Fibroblast of lung (primary cell): ENCODE measurements around the gene CC2D2A.

ENCODE experiments used
- EZH2 ChIP-seq: IDR thresholded peaks from 2 replicates; pipeline ENCODE4 v1.5.1; 2012; ENCODE audit warnings: low read length, control low read depth, mild to moderate bottlenecking; ENCODE audit errors: missing control alignments
- TF ChIP-seq, protein P1 (sequence below), 2 donors: IDR thresholded peaks in 1 of 2; conservative IDR thresholded peaks in 1 of 2; 1 replicate in 1 of 2; 2 replicates in 1 of 2; pipeline ENCODE4 v1.5.1; 2011 to 2012; ENCODE audit warnings: low read length in 2 of 2, control low read depth in 1 of 2, inconsistent platforms in 1 of 2, low read depth in 1 of 2, mild to moderate bottlenecking in 1 of 2

DNA sequence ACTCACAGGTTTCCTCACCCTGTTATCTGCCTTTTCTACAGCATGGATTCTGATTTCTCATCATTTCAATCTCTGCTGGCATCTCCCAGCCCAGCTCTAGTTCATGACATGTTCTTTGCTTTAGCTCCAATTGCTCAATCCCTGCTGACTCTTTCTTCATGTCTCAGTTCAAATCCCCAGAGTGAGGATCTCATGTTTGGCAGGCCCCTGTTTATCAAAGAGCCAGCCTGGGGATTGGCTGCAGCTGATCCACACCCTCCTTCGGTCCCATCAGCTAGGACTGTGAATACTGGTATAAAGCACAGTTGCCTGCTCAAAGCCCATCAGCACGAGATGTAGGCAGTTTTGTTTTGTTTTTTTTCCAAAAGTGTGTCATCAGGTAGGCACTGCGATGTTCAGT, 14.4 kb upstream of the CC2D2A start:
- no peak for TF ChIP-seq EZH2
- TF ChIP-seq, protein P1, sequence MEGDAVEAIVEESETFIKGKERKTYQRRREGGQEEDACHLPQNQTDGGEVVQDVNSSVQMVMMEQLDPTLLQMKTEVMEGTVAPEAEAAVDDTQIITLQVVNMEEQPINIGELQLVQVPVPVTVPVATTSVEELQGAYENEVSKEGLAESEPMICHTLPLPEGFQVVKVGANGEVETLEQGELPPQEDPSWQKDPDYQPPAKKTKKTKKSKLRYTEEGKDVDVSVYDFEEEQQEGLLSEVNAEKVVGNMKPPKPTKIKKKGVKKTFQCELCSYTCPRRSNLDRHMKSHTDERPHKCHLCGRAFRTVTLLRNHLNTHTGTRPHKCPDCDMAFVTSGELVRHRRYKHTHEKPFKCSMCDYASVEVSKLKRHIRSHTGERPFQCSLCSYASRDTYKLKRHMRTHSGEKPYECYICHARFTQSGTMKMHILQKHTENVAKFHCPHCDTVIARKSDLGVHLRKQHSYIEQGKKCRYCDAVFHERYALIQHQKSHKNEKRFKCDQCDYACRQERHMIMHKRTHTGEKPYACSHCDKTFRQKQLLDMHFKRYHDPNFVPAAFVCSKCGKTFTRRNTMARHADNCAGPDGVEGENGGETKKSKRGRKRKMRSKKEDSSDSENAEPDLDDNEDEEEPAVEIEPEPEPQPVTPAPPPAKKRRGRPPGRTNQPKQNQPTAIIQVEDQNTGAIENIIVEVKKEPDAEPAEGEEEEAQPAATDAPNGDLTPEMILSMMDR (conservative IDR thresholded peaks at IDR 0.05 in 1 of 2, IDR thresholded peaks at IDR 0.05 in 1 of 2; ENCODE audit: low read depth in 1 of 2, low read length in 2 of 2): no peak
